HCT116 (cell line): ENCODE data around the gene POC1A. TPM values are rescaled to one million over a fixed set of nuclear protein-coding genes. Genes with fewer than 3 reads are reported as not detected.

ENCODE experiments used
- ATAC-seq: fragments of 200-7000 bp; cut with Tn5 transposase; 2 replicates; pipeline ENCODE4 v1.9.1; 2020; ENCODE audit warnings: mild to moderate bottlenecking, moderate library complexity
- BruUV-seq: library from RNA; stranded (reverse); fragments of 400-500 nt; replicated peaks from 2 replicates; lab custom pipeline; 2021; lab: Mats Ljungman, UMichigan
- CTCF ChIA-PET: fragments of 300-600 bp; sonication (Branson Sonifier 250); formaldehyde crosslinking; loops from one replicate; lab custom pipeline; 2021; ENCODE audit warnings: antibody characterized with exemption; lab: Charles Lee
- POLR2A ChIA-PET: fragments of 300-600, 350-600 bp; sonication (Branson Sonifier 250); formaldehyde crosslinking; loops from one replicate; lab custom pipeline; 2021; ENCODE audit warnings: antibody characterized with exemption; lab: Charles Lee
- RAD21 ChIA-PET, 2 experiments: fragments of 300-600 bp; sonication (Branson Sonifier 250); formaldehyde crosslinking; loops; one replicate each; lab custom pipeline; 2023; ENCODE audit warnings: low total read pairs in 2 of 2; ENCODE audit not compliant: uncharacterized antibody in 2 of 2, unreplicated experiment in 2 of 2, low non-redundant PET in 1 of 2; lab: Charles Lee
- DNase-seq: peaks from one replicate; pipeline ENCODE4 v3.0.0-alpha.2; 2010; ENCODE audit warnings: low read depth, low spot score
- H2AFZ ChIP-seq: fragments of 200-600 bp; shearing (Covaris generic), sonication (generic); 2 replicates; pipeline ENCODE4 v1.6.1; 2017; ENCODE audit warnings: low read depth, mixed run types, mixed read lengths, antibody characterized with exemption, low read length; ENCODE audit not compliant: poor library complexity, severe bottlenecking
- H3K27ac ChIP-seq: 2 replicates; pipeline ENCODE4 v1.5.1; 2012; ENCODE audit warnings: low read depth, low read length
- H3K27me3 ChIP-seq: fragments of 200-600 bp; sonication (generic); 2 replicates; pipeline ENCODE4 v1.6.1; 2016; ENCODE audit warnings: mixed run types, low read length, mixed read lengths; ENCODE audit not compliant: insufficient read depth
- H3K36me3 ChIP-seq, 2 experiments: fragments of 200-500 bp in 1 of 2; fragments of 200-600 bp in 1 of 2; sonication (Bioruptor generic) in 1 of 2; sonication (generic) in 1 of 2; 2 replicates each; pipeline versions ENCODE4 v1.5.1 to v1.6.1; 2014 to 2016; ENCODE audit warnings: low read length in 2 of 2, inconsistent platforms in 1 of 2, mixed read lengths in 1 of 2, mixed run types in 1 of 2; ENCODE audit not compliant: insufficient read depth in 2 of 2, control insufficient read depth in 1 of 2
- H3K4me1 ChIP-seq, 2 experiments: fragments of 200-600 bp in 1 of 2; sonication (generic) in 1 of 2; 2 replicates each; pipeline versions ENCODE4 v1.5.1 to v1.6.1; 2012 to 2017; ENCODE audit warnings: low read length in 2 of 2, inconsistent platforms in 1 of 2, mild to moderate bottlenecking in 1 of 2, mixed read lengths in 1 of 2, mixed run types in 1 of 2, moderate library complexity in 1 of 2; ENCODE audit not compliant: insufficient read depth in 2 of 2, control insufficient read depth in 1 of 2
- H3K4me2 ChIP-seq: fragments of 200-600 bp; sonication (generic); 2 replicates; pipeline ENCODE4 v1.6.1; 2017; ENCODE audit warnings: mixed run types, low read length, mixed read lengths
- H3K4me3 ChIP-seq, 2 experiments: fragments of 200-600 bp in 1 of 2; sonication (generic) in 1 of 2; replicated peaks in 1 of 2; 2 replicates each; pipeline ENCODE4 v1.5.1; 2011 to 2016; ENCODE audit warnings: low read length in 2 of 2, control low read depth in 1 of 2, low read depth in 1 of 2, mild to moderate bottlenecking in 1 of 2, mixed read lengths in 1 of 2, mixed run types in 1 of 2
- H3K79me2 ChIP-seq: fragments of 200-600 bp; sonication (generic); 2 replicates; pipeline ENCODE4 v1.6.1; 2017; ENCODE audit warnings: mild to moderate bottlenecking, mixed run types, low read length, moderate library complexity, mixed read lengths; ENCODE audit not compliant: insufficient read depth
- H3K9ac ChIP-seq: fragments of 200-600 bp; sonication (generic); 2 replicates; pipeline ENCODE4 v1.6.1; 2016; ENCODE audit warnings: low read length, mixed read lengths
- H3K9me2 ChIP-seq: fragments of 200-600 bp; sonication (generic), shearing (Covaris generic); 2 replicates; pipeline ENCODE4 v1.6.1; 2017; ENCODE audit warnings: mixed run types, mild to moderate bottlenecking, moderate library complexity; ENCODE audit not compliant: insufficient read depth
- H3K9me3 ChIP-seq, 2 experiments: fragments of 200-500 bp in 1 of 2; fragments of 200-600 bp in 1 of 2; sonication (Bioruptor generic) in 1 of 2; sonication (generic) in 1 of 2; 2 replicates each; pipeline ENCODE4 v1.6.1; 2014 to 2017; ENCODE audit warnings: low read length in 2 of 2, mixed read lengths in 2 of 2, inconsistent platforms in 1 of 2, low read depth in 1 of 2, mild to moderate bottlenecking in 1 of 2, mixed run types in 1 of 2, moderate library complexity in 1 of 2; ENCODE audit not compliant: control insufficient read depth in 1 of 2, insufficient read depth in 1 of 2
- H4K20me1 ChIP-seq: fragments of 200-600 bp; sonication (generic), shearing (Covaris generic); 2 replicates; pipeline ENCODE4 v1.6.1; 2017; ENCODE audit warnings: mixed run types, mild to moderate bottlenecking, moderate library complexity; ENCODE audit not compliant: insufficient read depth
- EGR1 ChIP-seq: IDR thresholded peaks from 2 replicates; pipeline ENCODE4 v1.6.1; 2012; ENCODE audit warnings: low read depth
- ELF1 ChIP-seq: IDR thresholded peaks from 2 replicates; pipeline ENCODE4 v1.6.1; 2012; ENCODE audit warnings: low read depth, borderline replicate concordance
- EZH2phosphoT487 ChIP-seq: fragments of 200-600 bp; IDR thresholded peaks from 2 replicates; pipeline ENCODE4 v1.6.1; 2018; ENCODE audit warnings: antibody characterized with exemption, borderline replicate concordance
- FOSL1 ChIP-seq: IDR thresholded peaks from 2 replicates; pipeline ENCODE4 v1.6.1; 2012; ENCODE audit warnings: low read depth
- JUND ChIP-seq: IDR thresholded peaks from 2 replicates; pipeline ENCODE4 v1.6.1; 2012
- POLR2A ChIP-seq: IDR thresholded peaks from 2 replicates; pipeline ENCODE4 v1.7.0; 2011; ENCODE audit warnings: borderline replicate concordance; ENCODE audit not compliant: insufficient read depth, insufficient read length; ENCODE audit errors: extremely low read depth
- RAD21 ChIP-seq: IDR thresholded peaks from 2 replicates; pipeline ENCODE4 v1.6.1; 2012; ENCODE audit warnings: low read depth, mild to moderate bottlenecking
- SIN3A ChIP-seq: IDR thresholded peaks from 2 replicates; pipeline ENCODE4 v1.6.1; 2012; ENCODE audit warnings: low read depth
- ZFX ChIP-seq: fragments of 450-650 bp; IDR thresholded peaks from 2 replicates; pipeline ENCODE4 v1.6.1; 2017
- ZNF274 ChIP-seq: fragments of 200-500 bp; sonication (Bioruptor generic); IDR thresholded peaks from 2 replicates; pipeline ENCODE4 v1.6.1; 2014; ENCODE audit warnings: mild to moderate bottlenecking, low read depth, low read length, inconsistent platforms
- intact Hi-C: fragments of 100-400 bp; cut with micrococcal nuclease; formaldehyde crosslinking; loops from 2 replicates; pipeline ENCODE4 v1.10.0; 2022
- total RNA-seq: library from RNA; stranded (reverse); gene quantifications from one replicate; pipeline ENCODE4 v1.2.1, GENCODE V29; 2021; ENCODE audit not compliant: unreplicated experiment
- TF ChIP-seq, protein P1 (sequence below), 3 experiments: fragments of 200-600 bp in 1 of 3; sonication (generic) in 1 of 3; IDR thresholded peaks in 2 of 3; conservative IDR thresholded peaks in 1 of 3; 2 replicates each; pipeline ENCODE4 v1.5.1; 2012 to 2017; ENCODE audit warnings: low read depth in 2 of 3, low read length in 2 of 3, antibody characterized with exemption in 1 of 3, borderline replicate concordance in 1 of 3, control low read depth in 1 of 3, mild to moderate bottlenecking in 1 of 3, mixed read lengths in 1 of 3, mixed run types in 1 of 3, moderate library complexity in 1 of 3; ENCODE audit not compliant: insufficient read depth in 1 of 3
- TF ChIP-seq, protein P2 (sequence below): IDR thresholded peaks from 2 replicates; pipeline ENCODE4 v1.6.1; 2012; ENCODE audit warnings: low read depth
- TF ChIP-seq, protein P3 (sequence below): IDR thresholded peaks from 2 replicates; pipeline ENCODE4 v1.6.1; 2012

The POC1A gene
- total RNA-seq, 1 experiment from 2014 or later, result 34.0 TPM

DNA sequence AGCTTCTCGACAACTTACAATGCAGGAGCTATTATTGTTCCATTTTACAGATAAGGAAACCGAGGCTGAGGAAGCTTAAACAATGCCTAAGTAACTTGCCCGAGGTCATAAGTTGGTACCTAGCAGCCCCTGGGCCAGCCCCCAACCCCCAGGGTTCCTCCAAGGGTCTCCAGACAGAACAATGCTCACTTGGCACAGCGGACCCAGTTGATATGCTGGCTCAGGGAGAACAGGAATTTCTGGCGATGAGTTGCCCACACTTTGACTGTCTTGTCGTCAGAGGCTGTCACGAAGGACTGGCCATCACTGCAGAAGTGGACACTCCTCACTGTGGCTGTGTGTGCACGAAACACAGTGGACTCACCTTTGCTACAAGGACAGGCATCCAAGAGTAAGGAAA is 5.2 kb downstream of the POC1A start:
- Histone ChIP-seq H2AFZ (no peak overlapping the region), H3K9ac (no peak overlapping the region), H3K4me1 (peaks cover 8 to 13% of the 10 kb centered on the region in 2 experiments), H3K27ac (no peak overlapping the region), H3K9me3 (no peaks in the 10 kb centered on the region), H3K79me2 (peaks cover 30% of the 10 kb centered on the region), H3K9me2 (no peaks in the 10 kb centered on the region), H3K27me3 (no peaks in the 10 kb centered on the region), H3K4me3 (no peak overlapping the region), H4K20me1 (no peaks in the 10 kb centered on the region; the same call in none of the 2 replicates), H3K4me2 (no peak overlapping the region), H3K36me3 (peaks cover 16% of the 10 kb centered on the region in 2 experiments; a peak in 3 of 4 replicates)
- intact Hi-C loops, result no loop called here
- DNase-seq (no peak), ATAC-seq (no peak)
- BruUV-seq, result no TSS peak
- ChIA-PET CTCF (no interaction called here), POLR2A (no interaction called here), RAD21 (no interaction called here)
- TF ChIP-seq ZNF274 (no peak), JUND (no peak), POLR2A (no peak), ELF1 (no peak), RAD21 (no peak), SIN3A (no peak), ZFX (no peak), EGR1 (no peak), FOSL1 (no peak), EZH2phosphoT487 (no peak)
- TF ChIP-seq, protein P1, sequence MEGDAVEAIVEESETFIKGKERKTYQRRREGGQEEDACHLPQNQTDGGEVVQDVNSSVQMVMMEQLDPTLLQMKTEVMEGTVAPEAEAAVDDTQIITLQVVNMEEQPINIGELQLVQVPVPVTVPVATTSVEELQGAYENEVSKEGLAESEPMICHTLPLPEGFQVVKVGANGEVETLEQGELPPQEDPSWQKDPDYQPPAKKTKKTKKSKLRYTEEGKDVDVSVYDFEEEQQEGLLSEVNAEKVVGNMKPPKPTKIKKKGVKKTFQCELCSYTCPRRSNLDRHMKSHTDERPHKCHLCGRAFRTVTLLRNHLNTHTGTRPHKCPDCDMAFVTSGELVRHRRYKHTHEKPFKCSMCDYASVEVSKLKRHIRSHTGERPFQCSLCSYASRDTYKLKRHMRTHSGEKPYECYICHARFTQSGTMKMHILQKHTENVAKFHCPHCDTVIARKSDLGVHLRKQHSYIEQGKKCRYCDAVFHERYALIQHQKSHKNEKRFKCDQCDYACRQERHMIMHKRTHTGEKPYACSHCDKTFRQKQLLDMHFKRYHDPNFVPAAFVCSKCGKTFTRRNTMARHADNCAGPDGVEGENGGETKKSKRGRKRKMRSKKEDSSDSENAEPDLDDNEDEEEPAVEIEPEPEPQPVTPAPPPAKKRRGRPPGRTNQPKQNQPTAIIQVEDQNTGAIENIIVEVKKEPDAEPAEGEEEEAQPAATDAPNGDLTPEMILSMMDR (IDR thresholded peaks at IDR 0.05 in 2 of 3, conservative IDR thresholded peaks at IDR 0.05 in 1 of 3; ENCODE audit: borderline replicate concordance in 1 of 3, insufficient read depth in 1 of 3, low read depth in 2 of 3, low read length in 2 of 3), result no peak
- TF ChIP-seq, protein P2, sequence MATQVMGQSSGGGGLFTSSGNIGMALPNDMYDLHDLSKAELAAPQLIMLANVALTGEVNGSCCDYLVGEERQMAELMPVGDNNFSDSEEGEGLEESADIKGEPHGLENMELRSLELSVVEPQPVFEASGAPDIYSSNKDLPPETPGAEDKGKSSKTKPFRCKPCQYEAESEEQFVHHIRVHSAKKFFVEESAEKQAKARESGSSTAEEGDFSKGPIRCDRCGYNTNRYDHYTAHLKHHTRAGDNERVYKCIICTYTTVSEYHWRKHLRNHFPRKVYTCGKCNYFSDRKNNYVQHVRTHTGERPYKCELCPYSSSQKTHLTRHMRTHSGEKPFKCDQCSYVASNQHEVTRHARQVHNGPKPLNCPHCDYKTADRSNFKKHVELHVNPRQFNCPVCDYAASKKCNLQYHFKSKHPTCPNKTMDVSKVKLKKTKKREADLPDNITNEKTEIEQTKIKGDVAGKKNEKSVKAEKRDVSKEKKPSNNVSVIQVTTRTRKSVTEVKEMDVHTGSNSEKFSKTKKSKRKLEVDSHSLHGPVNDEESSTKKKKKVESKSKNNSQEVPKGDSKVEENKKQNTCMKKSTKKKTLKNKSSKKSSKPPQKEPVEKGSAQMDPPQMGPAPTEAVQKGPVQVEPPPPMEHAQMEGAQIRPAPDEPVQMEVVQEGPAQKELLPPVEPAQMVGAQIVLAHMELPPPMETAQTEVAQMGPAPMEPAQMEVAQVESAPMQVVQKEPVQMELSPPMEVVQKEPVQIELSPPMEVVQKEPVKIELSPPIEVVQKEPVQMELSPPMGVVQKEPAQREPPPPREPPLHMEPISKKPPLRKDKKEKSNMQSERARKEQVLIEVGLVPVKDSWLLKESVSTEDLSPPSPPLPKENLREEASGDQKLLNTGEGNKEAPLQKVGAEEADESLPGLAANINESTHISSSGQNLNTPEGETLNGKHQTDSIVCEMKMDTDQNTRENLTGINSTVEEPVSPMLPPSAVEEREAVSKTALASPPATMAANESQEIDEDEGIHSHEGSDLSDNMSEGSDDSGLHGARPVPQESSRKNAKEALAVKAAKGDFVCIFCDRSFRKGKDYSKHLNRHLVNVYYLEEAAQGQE, result no peak
- TF ChIP-seq, protein P3, sequence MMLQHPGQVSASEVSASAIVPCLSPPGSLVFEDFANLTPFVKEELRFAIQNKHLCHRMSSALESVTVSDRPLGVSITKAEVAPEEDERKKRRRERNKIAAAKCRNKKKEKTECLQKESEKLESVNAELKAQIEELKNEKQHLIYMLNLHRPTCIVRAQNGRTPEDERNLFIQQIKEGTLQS, result no peak
